GM23338 (cell line): ENCODE data around the gene FANCL. TPM values are rescaled to one million over a fixed set of nuclear protein-coding genes. Genes with fewer than 3 reads are reported as not detected.

Experiments
- ATAC-seq: fragments of 200-7000 bp; cut with Tn5 transposase; 3 replicates; pipeline ENCODE4 v1.9.1; 2020
- DNase-seq: peaks from one replicate; pipeline ENCODE4 v3.0.0-alpha.2; 2015; ENCODE audit warnings: low spot score
- H2AFZ ChIP-seq: fragments of 200-600 bp; sonication (generic); 2 replicates; pipeline ENCODE4 v1.8.0; 2016; ENCODE audit warnings: antibody characterized with exemption, mild to moderate bottlenecking, moderate library complexity
- H3F3A ChIP-seq: fragments of 200-600 bp; sonication (generic); replicated peaks from 2 replicates; pipeline ENCODE4 v1.8.0; 2017; ENCODE audit warnings: antibody characterized with exemption, mixed run types, low read depth
- H3K27ac ChIP-seq: fragments of 200-600 bp; sonication (generic); 2 replicates; pipeline ENCODE4 v1.6.1; 2016; ENCODE audit warnings: low read depth
- H3K27me3 ChIP-seq: fragments of 200-600 bp; sonication (generic); 2 replicates; pipeline ENCODE4 v1.8.0; 2016; ENCODE audit warnings: mild to moderate bottlenecking, mixed run types, moderate library complexity; ENCODE audit not compliant: insufficient read depth
- H3K36me3 ChIP-seq: fragments of 200-600 bp; sonication (generic); 2 replicates; pipeline ENCODE4 v1.8.0; 2016; ENCODE audit warnings: mild to moderate bottlenecking; ENCODE audit not compliant: insufficient read depth
- H3K4me1 ChIP-seq: fragments of 200-600 bp; sonication (generic); 2 replicates; pipeline ENCODE4 v1.8.0; 2016; ENCODE audit warnings: mild to moderate bottlenecking, moderate library complexity; ENCODE audit not compliant: insufficient read depth
- H3K4me2 ChIP-seq: fragments of 200-600 bp; sonication (generic); 2 replicates; pipeline ENCODE4 v1.7.1; 2017; ENCODE audit warnings: mixed run types
- H3K4me3 ChIP-seq: fragments of 200-600 bp; sonication (generic); 2 replicates; pipeline ENCODE4 v1.6.1; 2016; ENCODE audit warnings: mixed run types
- H3K79me2 ChIP-seq: fragments of 200-600 bp; sonication (generic); replicated peaks from 2 replicates; pipeline ENCODE4 v1.8.0; 2017; ENCODE audit warnings: mild to moderate bottlenecking; ENCODE audit not compliant: insufficient read depth
- H3K9me2 ChIP-seq: fragments of 200-600 bp; sonication (generic); 2 replicates; pipeline ENCODE4 v1.8.0; 2017; ENCODE audit not compliant: insufficient read depth
- H4K20me1 ChIP-seq: fragments of 200-600 bp; sonication (generic); replicated peaks from 2 replicates; pipeline ENCODE4 v1.8.0; 2017; ENCODE audit warnings: mild to moderate bottlenecking; ENCODE audit not compliant: insufficient read depth
- H3K27ac Mint-ChIP-seq: 2 replicates; pipeline ENCODE4 v1.8.0; 2020; ENCODE audit warnings: inconsistent platforms, mild to moderate bottlenecking, moderate library complexity, mixed read lengths
- H3K27me3 Mint-ChIP-seq: 3 replicates; pipeline ENCODE4 v1.8.0; 2022; ENCODE audit warnings: low read depth, mild to moderate bottlenecking, moderate library complexity, mixed read lengths, inconsistent platforms; ENCODE audit not compliant: insufficient read depth, poor library complexity
- H3K36me3 Mint-ChIP-seq: 3 replicates; pipeline ENCODE4 v1.8.0; 2021; ENCODE audit warnings: low read depth, mild to moderate bottlenecking, inconsistent platforms, moderate library complexity, mixed read lengths
- H3K4me1 Mint-ChIP-seq: 3 replicates; pipeline ENCODE4 v1.8.0; 2020; ENCODE audit warnings: mild to moderate bottlenecking, inconsistent platforms, mixed read lengths
- H3K4me3 Mint-ChIP-seq: 3 replicates; pipeline ENCODE4 v1.8.0; 2021; ENCODE audit warnings: moderate library complexity, mild to moderate bottlenecking, inconsistent platforms, mixed read lengths
- H3K9me3 Mint-ChIP-seq: 3 replicates; pipeline ENCODE4 v1.8.0; 2020; ENCODE audit warnings: moderate library complexity, mild to moderate bottlenecking, inconsistent platforms, mixed read lengths
- CREB1 ChIP-seq: fragments of 250-450 bp; sonication (Bioruptor Pico); IDR thresholded peaks from 2 replicates; pipeline ENCODE4 v1.5.0; 2020; ENCODE audit warnings: low read depth, mild to moderate bottlenecking, moderate library complexity
- EZH2 ChIP-seq: fragments of 200-600 bp; sonication (generic); IDR thresholded peaks from one replicate; pipeline ENCODE4 v1.8.0; 2017; ENCODE audit warnings: antibody characterized with exemption, mild to moderate bottlenecking, low read depth; ENCODE audit not compliant: unreplicated experiment
- EZH2phosphoT487 ChIP-seq: fragments of 200-600 bp; sonication (generic); IDR thresholded peaks from one replicate; pipeline ENCODE4 v1.8.1; 2018; ENCODE audit warnings: antibody characterized with exemption; ENCODE audit not compliant: unreplicated experiment
- POLR2AphosphoS5 ChIP-seq: IDR thresholded peaks from 2 replicates; pipeline ENCODE4 v1.6.1; 2016; ENCODE audit warnings: antibody characterized with exemption, low read depth
- REST ChIP-seq: IDR thresholded peaks from one replicate; pipeline ENCODE4 v1.6.1; 2018; ENCODE audit warnings: antibody characterized with exemption; ENCODE audit not compliant: unreplicated experiment
- STAT1 ChIP-seq: IDR thresholded peaks from one replicate; pipeline ENCODE4 v1.6.1; 2016; ENCODE audit warnings: antibody characterized with exemption; ENCODE audit not compliant: unreplicated experiment
- ZNF114 ChIP-seq: fragments of 250-450 bp; sonication (Bioruptor Pico); IDR thresholded peaks from 2 replicates; pipeline ENCODE4 v1.5.0; 2020; ENCODE audit warnings: mild to moderate bottlenecking, moderate library complexity
- ZNF331 ChIP-seq: fragments of 250-450 bp; sonication (Bioruptor Pico); IDR thresholded peaks from 2 replicates; pipeline ENCODE4 v1.5.0; 2020; ENCODE audit warnings: low read depth, mild to moderate bottlenecking, moderate library complexity
- polyA plus RNA-seq: library from polyadenylated mRNA; unstranded; fragments of >200 nt; fragmentation: Nextera tagmentation; extraction: Ambion mirVana; gene quantifications from 2 replicates; pipeline ENCODE4 v1.2.1, GENCODE V29; 2016
- total RNA-seq: library from RNA; depleted of rRNA; stranded (reverse); fragments of >200 nt; shearing (Covaris generic); gene quantifications from 2 replicates; pipeline ENCODE4 v1.2.3, GENCODE V29; 2014
- TF ChIP-seq, protein P1 (sequence below), 2 experiments: fragments of 200-600 bp in 1 of 2; sonication (generic) in 1 of 2; conservative IDR thresholded peaks; 2 replicates each; pipeline versions ENCODE4 v1.5.1 to v1.6.1; 2016 to 2017; ENCODE audit warnings: antibody characterized with exemption in 2 of 2, low read depth in 2 of 2, mild to moderate bottlenecking in 2 of 2, moderate library complexity in 1 of 2
- TF ChIP-seq, protein P2 (sequence below): fragments of 250-450 bp; sonication (Bioruptor Pico); IDR thresholded peaks from 2 replicates; pipeline ENCODE4 v1.5.0; 2020; ENCODE audit warnings: mild to moderate bottlenecking, moderate library complexity

The FANCL gene
- total and polyA plus RNA-seq, 2 experiments from 2014 or later: 90.4 to 97.8 TPM

GRCh38 chr2:58268685-58269084 lies 27.6 kb upstream of the FANCL start:
- TF ChIP-seq, protein P1, sequence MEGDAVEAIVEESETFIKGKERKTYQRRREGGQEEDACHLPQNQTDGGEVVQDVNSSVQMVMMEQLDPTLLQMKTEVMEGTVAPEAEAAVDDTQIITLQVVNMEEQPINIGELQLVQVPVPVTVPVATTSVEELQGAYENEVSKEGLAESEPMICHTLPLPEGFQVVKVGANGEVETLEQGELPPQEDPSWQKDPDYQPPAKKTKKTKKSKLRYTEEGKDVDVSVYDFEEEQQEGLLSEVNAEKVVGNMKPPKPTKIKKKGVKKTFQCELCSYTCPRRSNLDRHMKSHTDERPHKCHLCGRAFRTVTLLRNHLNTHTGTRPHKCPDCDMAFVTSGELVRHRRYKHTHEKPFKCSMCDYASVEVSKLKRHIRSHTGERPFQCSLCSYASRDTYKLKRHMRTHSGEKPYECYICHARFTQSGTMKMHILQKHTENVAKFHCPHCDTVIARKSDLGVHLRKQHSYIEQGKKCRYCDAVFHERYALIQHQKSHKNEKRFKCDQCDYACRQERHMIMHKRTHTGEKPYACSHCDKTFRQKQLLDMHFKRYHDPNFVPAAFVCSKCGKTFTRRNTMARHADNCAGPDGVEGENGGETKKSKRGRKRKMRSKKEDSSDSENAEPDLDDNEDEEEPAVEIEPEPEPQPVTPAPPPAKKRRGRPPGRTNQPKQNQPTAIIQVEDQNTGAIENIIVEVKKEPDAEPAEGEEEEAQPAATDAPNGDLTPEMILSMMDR (conservative IDR thresholded peaks at IDR 0.05; ENCODE audit: low read depth in 2 of 2): no peak
- no peak for TF ChIP-seq EZH2phosphoT487
- TF ChIP-seq CREB1 (CRISPR knock-in tag): no peak
- no peak for TF ChIP-seq ZNF114 (CRISPR knock-in tag)
- no peak for TF ChIP-seq STAT1
- Mint-ChIP-seq H3K4me1 (no peaks in the 10 kb centered on the region; the same call in 2 of the 3 replicates), H3K9me3 (no peaks in the 10 kb centered on the region), H3K4me3 (no peak overlapping the region), H3K36me3 (no peaks in the 10 kb centered on the region), H3K27me3 (no peaks in the 10 kb centered on the region), H3K27ac (no peak overlapping the region)
- H3K4me2 ChIP-seq: no peak overlapping the region
- H3K4me3 ChIP-seq: no peak overlapping the region
- no peaks in the 10 kb centered on the region for H3K4me1 ChIP-seq
- H4K20me1 ChIP-seq: no peaks in the 10 kb centered on the region
- no peaks in the 10 kb centered on the region for H3F3A ChIP-seq
- H3K79me2 ChIP-seq: no peaks in the 10 kb centered on the region
- DNase-seq: no peak
- no peak for ATAC-seq
- H3K36me3 ChIP-seq: no peaks in the 10 kb centered on the region
- H3K27ac ChIP-seq: no peak overlapping the region
- H2AFZ ChIP-seq: peak overlapping the region; percentile 29; the same call in 1 of the 2 replicates
- H3K9me2 ChIP-seq: peaks cover 3% of the 10 kb centered on the region; the same call in 1 of the 2 replicates
- no peaks in the 10 kb centered on the region for H3K27me3 ChIP-seq

- Histone ChIP-seq H3K9me2 (peaks cover 3% of the 10 kb centered on the region; the same call in 1 of the 2 replicates), H3K4me1 (peaks cover 5% of the 10 kb centered on the region; the same call in 1 of the 2 replicates), H3F3A (no peaks in the 10 kb centered on the region), H3K27me3 (no peaks in the 10 kb centered on the region), H3K4me3 (no peak overlapping the region), H4K20me1 (no peaks in the 10 kb centered on the region), H2AFZ (peak overlapping the region; percentile 93), H3K27ac (no peak overlapping the region), H3K36me3 (no peaks in the 10 kb centered on the region), H3K4me2 (no peak overlapping the region), H3K79me2 (no peaks in the 10 kb centered on the region)
- Mint-ChIP-seq H3K4me3 (no peak overlapping the region), H3K9me3 (no peaks in the 10 kb centered on the region), H3K4me1 (no peaks in the 10 kb centered on the region; the same call in 2 of the 3 replicates), H3K27me3 (no peaks in the 10 kb centered on the region), H3K36me3 (no peaks in the 10 kb centered on the region), H3K27ac (no peak overlapping the region)
- DNase-seq: no peak
- ATAC-seq: no peak
- TF ChIP-seq, protein P2, sequence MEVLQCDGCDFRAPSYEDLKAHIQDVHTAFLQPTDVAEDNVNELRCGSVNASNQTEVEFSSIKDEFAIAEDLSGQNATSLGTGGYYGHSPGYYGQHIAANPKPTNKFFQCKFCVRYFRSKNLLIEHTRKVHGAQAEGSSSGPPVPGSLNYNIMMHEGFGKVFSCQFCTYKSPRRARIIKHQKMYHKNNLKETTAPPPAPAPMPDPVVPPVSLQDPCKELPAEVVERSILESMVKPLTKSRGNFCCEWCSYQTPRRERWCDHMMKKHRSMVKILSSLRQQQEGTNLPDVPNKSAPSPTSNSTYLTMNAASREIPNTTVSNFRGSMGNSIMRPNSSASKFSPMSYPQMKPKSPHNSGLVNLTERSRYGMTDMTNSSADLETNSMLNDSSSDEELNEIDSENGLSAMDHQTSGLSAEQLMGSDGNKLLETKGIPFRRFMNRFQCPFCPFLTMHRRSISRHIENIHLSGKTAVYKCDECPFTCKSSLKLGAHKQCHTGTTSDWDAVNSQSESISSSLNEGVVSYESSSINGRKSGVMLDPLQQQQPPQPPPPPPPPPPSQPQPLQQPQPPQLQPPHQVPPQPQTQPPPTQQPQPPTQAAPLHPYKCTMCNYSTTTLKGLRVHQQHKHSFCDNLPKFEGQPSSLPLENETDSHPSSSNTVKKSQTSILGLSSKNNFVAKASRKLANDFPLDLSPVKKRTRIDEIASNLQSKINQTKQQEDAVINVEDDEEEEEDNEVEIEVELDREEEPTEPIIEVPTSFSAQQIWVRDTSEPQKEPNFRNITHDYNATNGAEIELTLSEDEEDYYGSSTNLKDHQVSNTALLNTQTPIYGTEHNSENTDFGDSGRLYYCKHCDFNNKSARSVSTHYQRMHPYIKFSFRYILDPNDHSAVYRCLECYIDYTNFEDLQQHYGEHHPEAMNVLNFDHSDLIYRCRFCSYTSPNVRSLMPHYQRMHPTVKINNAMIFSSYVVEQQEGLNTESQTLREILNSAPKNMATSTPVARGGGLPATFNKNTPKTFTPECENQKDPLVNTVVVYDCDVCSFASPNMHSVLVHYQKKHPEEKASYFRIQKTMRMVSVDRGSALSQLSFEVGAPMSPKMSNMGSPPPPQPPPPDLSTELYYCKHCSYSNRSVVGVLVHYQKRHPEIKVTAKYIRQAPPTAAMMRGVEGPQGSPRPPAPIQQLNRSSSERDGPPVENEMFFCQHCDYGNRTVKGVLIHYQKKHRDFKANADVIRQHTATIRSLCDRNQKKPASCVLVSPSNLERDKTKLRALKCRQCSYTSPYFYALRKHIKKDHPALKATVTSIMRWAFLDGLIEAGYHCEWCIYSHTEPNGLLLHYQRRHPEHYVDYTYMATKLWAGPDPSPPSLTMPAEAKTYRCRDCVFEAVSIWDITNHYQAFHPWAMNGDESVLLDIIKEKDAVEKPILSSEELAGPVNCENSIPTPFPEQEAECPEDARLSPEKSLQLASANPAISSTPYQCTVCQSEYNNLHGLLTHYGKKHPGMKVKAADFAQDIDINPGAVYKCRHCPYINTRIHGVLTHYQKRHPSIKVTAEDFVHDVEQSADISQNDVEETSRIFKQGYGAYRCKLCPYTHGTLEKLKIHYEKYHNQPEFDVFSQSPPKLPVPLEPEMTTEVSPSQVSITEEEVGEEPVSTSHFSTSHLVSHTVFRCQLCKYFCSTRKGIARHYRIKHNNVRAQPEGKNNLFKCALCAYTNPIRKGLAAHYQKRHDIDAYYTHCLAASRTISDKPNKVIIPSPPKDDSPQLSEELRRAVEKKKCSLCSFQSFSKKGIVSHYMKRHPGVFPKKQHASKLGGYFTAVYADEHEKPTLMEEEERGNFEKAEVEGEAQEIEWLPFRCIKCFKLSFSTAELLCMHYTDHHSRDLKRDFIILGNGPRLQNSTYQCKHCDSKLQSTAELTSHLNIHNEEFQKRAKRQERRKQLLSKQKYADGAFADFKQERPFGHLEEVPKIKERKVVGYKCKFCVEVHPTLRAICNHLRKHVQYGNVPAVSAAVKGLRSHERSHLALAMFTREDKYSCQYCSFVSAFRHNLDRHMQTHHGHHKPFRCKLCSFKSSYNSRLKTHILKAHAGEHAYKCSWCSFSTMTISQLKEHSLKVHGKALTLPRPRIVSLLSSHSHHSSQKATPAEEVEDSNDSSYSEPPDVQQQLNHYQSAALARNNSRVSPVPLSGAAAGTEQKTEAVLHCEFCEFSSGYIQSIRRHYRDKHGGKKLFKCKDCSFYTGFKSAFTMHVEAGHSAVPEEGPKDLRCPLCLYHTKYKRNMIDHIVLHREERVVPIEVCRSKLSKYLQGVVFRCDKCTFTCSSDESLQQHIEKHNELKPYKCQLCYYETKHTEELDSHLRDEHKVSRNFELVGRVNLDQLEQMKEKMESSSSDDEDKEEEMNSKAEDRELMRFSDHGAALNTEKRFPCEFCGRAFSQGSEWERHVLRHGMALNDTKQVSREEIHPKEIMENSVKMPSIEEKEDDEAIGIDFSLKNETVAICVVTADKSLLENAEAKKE (CRISPR knock-in tag): no peak
- TF ChIP-seq EZH2phosphoT487 (no peak), ZNF331 (CRISPR knock-in tag) (no peak), EZH2 (no peak), STAT1 (no peak), POLR2AphosphoS5 (no peak), REST (no peak), CREB1 (CRISPR knock-in tag) (no peak)
Measured at GRCh38 chr2:58266211-58266610, 25.1 kb upstream of the FANCL start.
